Caco-2 (cell line): Measurements from ENCODE around the gene B3GNT5. TPM values are rescaled to one million over a fixed set of nuclear protein-coding genes. Genes with fewer than 3 reads are reported as not detected.

Experiments used
- BruUV-seq: library from RNA; stranded (reverse); fragments of 400-500 nt; replicated peaks from 2 replicates; lab custom pipeline; 2021; lab: Mats Ljungman, UMichigan
- CTCF ChIA-PET: fragments of 300-600 bp; sonication (Branson Sonifier 250); formaldehyde crosslinking; loops from one replicate; lab custom pipeline; 2022; ENCODE audit warnings: antibody characterized with exemption; lab: Charles Lee
- POLR2A ChIA-PET: fragments of 300-600 bp; sonication (Branson Sonifier 250); formaldehyde crosslinking; loops from one replicate; lab custom pipeline; 2022; ENCODE audit warnings: antibody characterized with exemption; lab: Charles Lee
- DNase-seq, 2 experiments: peaks; one replicate each; pipeline versions ENCODE4 v3.0.0 to v3.0.0-alpha.2; 2020 to 2022
- H3K27me3 ChIP-seq: replicated peaks from 2 replicates; pipeline ENCODE4 v1.6.0; 2011; ENCODE audit warnings: low read length; ENCODE audit not compliant: control insufficient read depth, insufficient read depth
- H3K36me3 ChIP-seq: 2 replicates; pipeline ENCODE4 v1.5.1; 2011; ENCODE audit warnings: low read length; ENCODE audit not compliant: control insufficient read depth, insufficient read depth
- H3K4me1 ChIP-seq: fragments of 250-450 bp; sonication (Bioruptor Pico); 2 replicates; pipeline ENCODE4 v1.5.1; 2020; ENCODE audit warnings: mild to moderate bottlenecking
- H3K4me3 ChIP-seq: 2 replicates; pipeline ENCODE4 v1.5.1; 2011; ENCODE audit warnings: low read depth, mild to moderate bottlenecking, control low read depth, low read length
- H3K9me3 ChIP-seq: fragments of 250-450 bp; sonication (Bioruptor Pico); 2 replicates; pipeline ENCODE4 v1.5.1; 2020; ENCODE audit warnings: mild to moderate bottlenecking, moderate library complexity
- H3K27ac Mint-ChIP-seq: one replicate; pipeline ENCODE4 v1.8.0; 2022; ENCODE audit warnings: mixed read lengths; ENCODE audit not compliant: unreplicated experiment
- H3K27me3 Mint-ChIP-seq: one replicate; pipeline ENCODE4 v1.8.0; 2022; ENCODE audit warnings: mixed read lengths; ENCODE audit not compliant: insufficient read depth, unreplicated experiment
- H3K36me3 Mint-ChIP-seq: one replicate; pipeline ENCODE4 v1.8.0; 2022; ENCODE audit warnings: mild to moderate bottlenecking, mixed read lengths; ENCODE audit not compliant: insufficient read depth, unreplicated experiment
- H3K4me1 Mint-ChIP-seq: one replicate; pipeline ENCODE4 v1.8.0; 2022; ENCODE audit warnings: low read depth, mixed read lengths; ENCODE audit not compliant: unreplicated experiment
- H3K4me3 Mint-ChIP-seq: one replicate; pipeline ENCODE4 v1.8.0; 2022; ENCODE audit warnings: mild to moderate bottlenecking, moderate library complexity, mixed read lengths; ENCODE audit not compliant: unreplicated experiment
- H3K9me3 Mint-ChIP-seq: one replicate; pipeline ENCODE4 v1.8.0; 2022; ENCODE audit warnings: mixed read lengths; ENCODE audit not compliant: unreplicated experiment
- CTCF ChIP-seq, 2 experiments: fragments of 200-600 bp in 1 of 2; IDR thresholded peaks; 1 replicate in 1 of 2; 2 replicates in 1 of 2; pipeline versions ENCODE4 v1.5.1 to v1.8.0; 2011 to 2022; ENCODE audit warnings: antibody characterized with exemption in 1 of 2, control low read depth in 1 of 2, inconsistent platforms in 1 of 2, low read depth in 1 of 2, low read length in 1 of 2, mild to moderate bottlenecking in 1 of 2, moderate library complexity in 1 of 2; ENCODE audit not compliant: insufficient read depth in 1 of 2, severe bottlenecking in 1 of 2, unreplicated experiment in 1 of 2
- intact Hi-C: fragments of 100-400 bp; cut with micrococcal nuclease; formaldehyde crosslinking; loops from one replicate; pipeline ENCODE4 v1.10.0; 2022; ENCODE audit not compliant: unreplicated experiment
- total RNA-seq: library from RNA; stranded (reverse); gene quantifications from 2 replicates; pipeline ENCODE4 v1.2.3, GENCODE V29; 2022

The B3GNT5 gene
- total RNA-seq, 1 experiment from 2014 or later: 9.4 TPM

GRCh38 chr3:183253528-183254486 is 754 bp downstream of the B3GNT5 start:
- Mint-ChIP-seq H3K4me3 (peak overlapping the region; percentile 79), H3K4me1 (peaks cover 11% of the 10 kb centered on the region), H3K36me3 (peaks cover 4% of the 10 kb centered on the region), H3K27ac (peak overlapping the region; percentile 78), H3K27me3 (no peaks in the 10 kb centered on the region), H3K9me3 (no peaks in the 10 kb centered on the region)
- peak overlapping the region; percentile 43 for H3K4me3 ChIP-seq
- intact Hi-C loops: loop anchor here (2.0 kb wide), 1 partner anchor 15 kb away; no protein-coding TSS in a partner anchor
- H3K9me3 ChIP-seq: no peaks in the 10 kb centered on the region
- BruUV-seq: no TSS peak
- H3K4me1 ChIP-seq: peaks cover 4% of the 10 kb centered on the region; the same call in 1 of the 2 replicates
- POLR2A ChIA-PET: interaction anchor here (0.6 kb wide), 1 partner anchor 621 kb away, joined by 4 read pairs; no protein-coding TSS in a partner anchor
- no peaks in the 10 kb centered on the region for H3K27me3 ChIP-seq
- DNase-seq: peak; percentile 43 to 67
- no peaks in the 10 kb centered on the region for H3K36me3 ChIP-seq
- CTCF ChIA-PET: interaction anchor here (0.6 to 1.5 kb wide), 3 partner anchors 36 to 129 kb away, joined by 3 to 5 read pairs (median 4); no protein-coding TSS in a partner anchor
- no peak for TF ChIP-seq CTCF (IDR thresholded peaks at IDR 0.05; ENCODE audit: insufficient read depth in 1 of 2, low read depth in 1 of 2, low read length in 1 of 2, severe bottlenecking in 1 of 2, unreplicated experiment in 1 of 2)

GRCh38 chr3:183254487-183255347 is 1.7 kb downstream of the B3GNT5 start:
- H3K36me3 Mint-ChIP-seq: peaks cover 4% of the 10 kb centered on the region
- peak overlapping the region; percentile 55 for H3K27ac Mint-ChIP-seq
- no peak for TF ChIP-seq CTCF (IDR thresholded peaks at IDR 0.05; ENCODE audit: insufficient read depth in 1 of 2, low read depth in 1 of 2, low read length in 1 of 2, severe bottlenecking in 1 of 2, unreplicated experiment in 1 of 2)
- no peaks in the 10 kb centered on the region for H3K9me3 Mint-ChIP-seq
- H3K4me3 Mint-ChIP-seq: peak overlapping the region; percentile 82
- peaks cover 4% of the 10 kb centered on the region; the same call in 1 of the 2 replicates for H3K4me1 ChIP-seq
- ChIA-PET POLR2A (no interaction called here), CTCF (interaction anchor here (1.5 kb wide), 1 partner anchor 128 kb away, joined by 5 read pairs; no protein-coding TSS in a partner anchor)
- H3K27me3 Mint-ChIP-seq: no peaks in the 10 kb centered on the region
- H3K27me3 ChIP-seq: no peaks in the 10 kb centered on the region
- BruUV-seq: no TSS peak
- no peaks in the 10 kb centered on the region for H3K36me3 ChIP-seq
- no peaks in the 10 kb centered on the region for H3K9me3 ChIP-seq
- DNase-seq: peak; percentile 45 to 51
- intact Hi-C loops: loop anchor here (1.0 to 2.0 kb wide), 3 partner anchors 14 to 128 kb away; no protein-coding TSS in a partner anchor
- H3K4me3 ChIP-seq: peak overlapping the region; percentile 43
- peaks cover 11% of the 10 kb centered on the region for H3K4me1 Mint-ChIP-seq
